GM23248 (cell line): ENCODE results near the gene ALK.

Source experiments
- EZH2 ChIP-seq: fragments of 200-600 bp; sonication (generic); IDR thresholded peaks from 2 replicates; pipeline ENCODE4 v1.6.1; 2018; ENCODE audit warnings: antibody characterized with exemption, mild to moderate bottlenecking; ENCODE audit not compliant: insufficient read depth, poor library complexity, severe bottlenecking
- EZH2phosphoT487 ChIP-seq: fragments of 200-600 bp; sonication (generic); IDR thresholded peaks from 2 replicates; pipeline ENCODE4 v1.6.1; 2018; ENCODE audit warnings: antibody characterized with exemption, moderate library complexity, mild to moderate bottlenecking, low read depth; ENCODE audit not compliant: insufficient read depth

GRCh38 chr2:29444150-29444549, 477.2 kb downstream of the ALK start:
- no peak for TF ChIP-seq EZH2
- no peak for TF ChIP-seq EZH2phosphoT487
